GM18498 (cell line): ENCODE measurements around the gene ITPK1.

Experiments used
- ATAC-seq: cut with Tn5 transposase; IDR thresholded peaks from one replicate; pipeline ENCODE4 v1.9.1; 2021; ENCODE audit warnings: mild to moderate bottlenecking, moderate library complexity; ENCODE audit not compliant: unreplicated experiment

ITPK1 gene

GRCh38 chr14:92974541-92975345, 141.0 kb downstream of the ITPK1 start:
- no peak for ATAC-seq

- no peak for ATAC-seq
Measured at GRCh38 chr14:92973798-92974372, 141.8 kb downstream of the ITPK1 start.

DNA sequence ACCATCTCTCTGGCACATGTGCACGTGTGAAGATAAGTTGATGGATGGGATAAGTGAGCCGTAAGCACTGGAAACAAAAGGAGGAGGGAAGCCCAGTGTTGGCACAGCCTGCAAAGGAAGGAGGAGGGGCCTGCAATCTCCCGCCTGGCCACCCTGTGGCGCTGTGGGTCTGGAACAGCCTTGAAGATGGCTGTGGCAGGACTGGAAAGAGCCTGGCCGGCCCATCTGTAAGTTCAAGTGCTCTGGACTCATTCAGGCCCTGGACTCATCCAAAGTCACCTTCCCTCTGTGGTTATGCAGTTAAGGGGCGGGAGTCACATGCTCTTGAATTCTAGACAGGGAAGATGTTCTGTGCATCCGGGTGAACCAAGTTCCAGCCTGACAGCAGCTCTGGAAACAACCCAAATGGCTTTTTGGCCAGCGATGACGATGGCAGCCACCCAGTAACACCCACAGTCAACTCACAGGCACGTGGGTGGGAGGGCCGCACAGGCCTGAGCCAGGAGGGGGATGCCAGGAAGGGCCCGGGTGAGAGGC, 142.4 kb downstream of the ITPK1 start:
- ATAC-seq = no peak

DNA sequence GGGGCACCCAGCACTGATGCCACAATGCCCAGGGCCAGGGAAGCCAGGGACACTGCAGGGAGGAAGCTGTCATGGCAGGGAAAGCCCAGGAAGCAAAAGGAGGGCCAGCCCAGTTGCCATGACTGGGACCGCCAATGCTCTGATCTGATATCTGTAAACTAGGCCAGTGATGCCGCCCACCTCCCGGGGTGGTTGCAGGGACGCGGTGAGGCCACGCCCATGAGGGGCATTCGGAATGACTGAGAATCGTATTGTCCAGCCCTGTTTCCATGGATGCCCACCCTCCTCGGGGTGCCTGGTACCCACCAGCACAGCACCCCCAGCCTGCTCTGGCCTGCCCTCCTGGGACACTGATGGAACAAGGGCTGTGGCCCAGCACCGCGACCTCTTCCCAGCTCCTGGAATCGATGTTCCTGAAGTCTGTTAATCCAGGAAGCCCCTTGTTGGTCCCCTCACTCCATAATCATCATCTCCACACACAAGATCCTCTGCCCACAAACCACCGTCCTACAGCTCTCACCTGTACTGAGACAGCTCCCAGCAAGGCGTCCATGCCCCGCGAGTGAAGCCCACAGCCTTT, 144.0 kb downstream of the ITPK1 start:
- no peak for ATAC-seq

GRCh38 chr14:92970271-92970670, 145.5 kb downstream of the ITPK1 start:
- ATAC-seq = no peak

DNA sequence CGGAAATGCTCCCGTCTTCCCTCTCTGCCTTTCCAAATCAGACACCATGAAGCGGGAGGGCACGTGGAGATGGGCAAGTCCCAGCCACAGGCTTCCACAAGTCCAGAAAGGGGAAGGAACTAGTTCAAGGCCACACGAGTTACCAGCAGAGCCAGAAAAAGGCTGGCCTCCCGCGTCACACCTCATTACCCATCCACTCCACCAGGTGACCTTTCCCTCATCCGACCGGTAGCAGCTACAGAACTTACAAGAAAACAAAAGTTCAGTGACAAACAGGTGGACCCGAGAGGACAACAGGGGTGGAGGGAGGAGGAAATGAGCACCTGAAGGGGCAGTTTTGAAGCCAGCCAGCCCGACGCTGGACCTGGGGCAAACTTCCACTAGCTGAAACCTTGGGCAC, 145.9 kb downstream of the ITPK1 start:
- ATAC-seq = no peak

GRCh38 chr14:92969430-92969829, 146.3 kb downstream of the ITPK1 start:
- ATAC-seq = no peak

- ATAC-seq = no peak
Measured at GRCh38 chr14:92968291-92969020, 147.3 kb downstream of the ITPK1 start.

DNA sequence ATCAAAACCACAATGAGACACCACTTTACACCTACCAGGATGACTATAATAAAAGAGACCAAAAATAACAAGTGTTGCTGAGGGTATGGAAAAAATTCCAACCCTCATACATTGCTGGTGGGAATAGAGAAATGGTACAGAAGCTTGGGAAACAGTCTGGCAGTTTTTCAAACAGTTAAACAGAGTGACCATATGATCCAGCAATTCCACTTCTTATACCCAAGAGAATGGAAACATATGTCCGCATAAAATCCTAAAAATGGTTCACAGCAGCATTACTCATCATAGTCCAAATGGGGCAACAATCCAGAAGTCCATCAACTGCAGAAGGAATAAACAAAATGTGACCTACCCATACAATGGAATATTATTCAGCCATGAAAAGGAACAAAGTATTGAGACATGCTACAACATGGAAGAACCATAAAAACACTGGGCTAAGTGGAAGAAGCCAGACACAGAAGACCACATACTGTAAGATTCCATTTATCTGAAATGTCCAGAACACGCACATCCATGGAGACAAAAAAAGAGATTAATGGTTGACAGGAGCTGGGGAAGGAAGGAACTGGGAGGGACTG, 148.3 kb downstream of the ITPK1 start:
- no peak for ATAC-seq

DNA sequence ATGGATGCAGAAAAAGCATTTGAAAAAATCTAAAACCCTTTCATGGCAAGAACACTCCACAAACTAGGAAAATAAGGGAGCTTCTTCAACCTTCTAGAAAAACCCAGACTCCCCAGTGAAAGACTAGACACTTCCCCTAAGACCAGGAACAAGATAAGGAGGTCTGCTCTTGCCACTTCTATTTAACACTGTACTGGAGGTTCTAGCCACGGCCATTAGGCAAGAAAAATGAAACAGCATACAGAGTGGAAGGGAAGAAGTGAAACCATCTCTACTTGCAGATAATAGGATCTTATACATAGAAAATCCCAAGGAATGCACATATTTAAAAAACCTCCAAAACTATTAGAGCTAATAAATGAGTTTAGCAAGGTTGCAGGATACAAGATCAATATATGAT, 150.4 kb downstream of the ITPK1 start:
- no peak for ATAC-seq

- ATAC-seq = no peak
Measured at GRCh38 chr14:92964124-92965109, 151.3 kb downstream of the ITPK1 start.

- ATAC-seq = no peak
Measured at GRCh38 chr14:92963301-92964123, 152.2 kb downstream of the ITPK1 start.

GRCh38 chr14:92962831-92963095, 153.0 kb downstream of the ITPK1 start:
- ATAC-seq = no peak

DNA sequence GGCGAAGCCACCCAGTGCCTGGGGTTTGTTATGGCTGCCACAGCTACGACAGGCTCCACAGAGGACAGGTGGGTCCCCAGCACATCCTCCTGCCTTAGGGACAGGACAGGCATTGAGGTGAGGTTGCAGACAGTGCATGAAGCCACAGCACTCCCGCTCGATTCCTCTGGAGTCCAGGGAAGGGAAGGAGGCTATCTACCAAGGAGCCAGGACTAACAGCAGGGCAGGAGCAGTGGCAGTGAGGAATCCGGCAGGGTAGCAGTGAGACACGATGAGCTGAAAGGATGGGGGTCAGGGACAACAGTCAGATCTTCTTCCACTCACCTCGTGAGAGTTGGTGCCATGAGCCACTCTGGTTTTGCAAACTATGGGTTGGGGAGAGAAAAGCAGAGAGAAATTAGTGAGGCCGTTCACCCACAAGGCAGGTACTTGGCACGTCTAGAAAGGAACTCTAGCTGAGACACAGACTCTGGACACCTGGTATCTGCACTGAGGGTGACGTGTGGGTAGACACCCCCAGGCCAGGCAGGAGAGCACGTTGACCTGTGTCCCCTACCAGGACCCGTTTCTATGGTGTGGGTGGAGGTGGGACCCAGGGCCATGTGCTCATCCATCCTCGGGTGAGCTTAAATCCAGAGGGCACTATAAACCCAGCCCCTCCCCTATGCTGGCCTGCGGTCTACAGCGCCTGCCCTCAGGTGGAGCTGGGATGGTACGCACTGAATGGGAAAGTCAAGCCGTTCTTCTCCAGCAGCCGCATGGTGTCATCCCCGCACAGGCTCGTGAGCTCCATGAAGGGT, 153.5 kb downstream of the ITPK1 start:
- ATAC-seq = no peak

- ATAC-seq = no peak
Measured at GRCh38 chr14:92961567-92961855, 154.2 kb downstream of the ITPK1 start.

DNA sequence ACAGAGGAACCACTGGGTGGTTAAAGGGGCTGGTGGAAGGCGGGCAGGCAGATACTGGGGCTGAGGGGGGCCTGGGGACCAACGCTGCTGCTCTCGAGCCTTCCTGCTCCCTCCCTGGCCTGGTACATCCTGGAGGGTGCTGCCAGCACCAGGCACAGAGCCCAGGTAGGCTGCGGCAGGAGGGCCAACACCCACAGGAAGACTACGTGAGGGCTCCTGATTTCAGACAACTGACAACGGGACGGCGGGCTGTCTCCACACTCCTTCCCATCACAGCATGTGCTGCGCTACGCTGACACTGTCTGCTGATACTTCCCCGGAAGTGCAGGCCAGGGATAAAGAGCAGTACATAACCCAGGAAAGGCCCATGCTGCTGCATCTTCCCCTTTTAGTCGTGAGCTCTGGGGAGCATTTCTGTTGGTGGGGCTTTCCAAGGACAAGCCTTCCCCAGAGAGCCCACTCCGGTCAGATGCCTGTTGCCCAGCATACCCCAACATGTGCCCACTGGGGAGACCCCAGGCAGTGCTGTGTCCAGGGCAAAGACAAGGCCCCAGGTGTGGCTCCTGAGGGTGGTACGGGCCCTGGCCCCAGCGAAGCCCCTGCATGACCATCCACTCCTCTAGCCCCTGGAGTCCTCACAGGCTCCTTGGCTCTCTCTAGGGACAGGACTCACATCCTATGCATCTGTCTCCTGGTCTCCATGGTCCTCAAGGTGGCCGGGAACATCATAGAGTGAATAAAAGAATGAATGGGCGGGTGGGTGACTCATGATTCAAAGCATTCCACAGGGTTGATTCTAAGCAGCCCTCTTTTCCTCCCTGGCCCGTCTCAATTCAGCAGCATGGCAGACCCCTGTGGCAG, 154.8 kb downstream of the ITPK1 start:
- ATAC-seq = no peak

- ATAC-seq = no peak
Measured at GRCh38 chr14:92959761-92960680, 155.7 kb downstream of the ITPK1 start.
